ENCODE data around the gene GOSR1.

DNA sequence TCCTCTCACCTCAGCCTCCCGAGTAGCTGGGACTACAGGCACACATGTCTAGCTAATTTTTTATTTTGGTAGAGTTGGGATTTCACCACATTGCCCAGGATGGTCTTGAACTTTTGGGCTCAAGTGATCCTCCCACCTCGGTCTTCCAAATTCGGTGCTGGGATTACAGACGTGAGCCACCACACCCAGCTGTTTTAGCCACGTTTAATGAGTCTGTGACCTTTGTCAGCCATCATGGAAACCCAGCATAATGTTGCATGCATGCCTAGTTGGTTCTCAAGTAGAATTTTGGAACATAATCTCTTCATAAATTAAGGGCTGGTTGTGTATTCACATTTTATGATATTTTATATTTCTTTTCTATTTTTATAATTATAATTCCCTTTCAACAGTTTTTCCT, 42.0 kb downstream of the GOSR1 start:
- no peak for TF ChIP-seq POLR2A (IDR thresholded peaks at IDR 0.05)
- TF ChIP-seq POLR2AphosphoS5 (IDR thresholded peaks at IDR 0.05): no peak
